Melanocyte of skin (primary cell): ENCODE results near the gene CRYBG2. TPM values are rescaled to one million over a fixed set of nuclear protein-coding genes. Genes with fewer than 3 reads are reported as not detected.

Source experiments
- total RNA-seq, 2 donors: library from RNA; depleted of rRNA; stranded (reverse); fragments of >200 nt; gene quantifications; 2 replicates each; pipeline ENCODE4 v1.2.3, GENCODE V29; 2012

CRYBG2 gene, protein sequence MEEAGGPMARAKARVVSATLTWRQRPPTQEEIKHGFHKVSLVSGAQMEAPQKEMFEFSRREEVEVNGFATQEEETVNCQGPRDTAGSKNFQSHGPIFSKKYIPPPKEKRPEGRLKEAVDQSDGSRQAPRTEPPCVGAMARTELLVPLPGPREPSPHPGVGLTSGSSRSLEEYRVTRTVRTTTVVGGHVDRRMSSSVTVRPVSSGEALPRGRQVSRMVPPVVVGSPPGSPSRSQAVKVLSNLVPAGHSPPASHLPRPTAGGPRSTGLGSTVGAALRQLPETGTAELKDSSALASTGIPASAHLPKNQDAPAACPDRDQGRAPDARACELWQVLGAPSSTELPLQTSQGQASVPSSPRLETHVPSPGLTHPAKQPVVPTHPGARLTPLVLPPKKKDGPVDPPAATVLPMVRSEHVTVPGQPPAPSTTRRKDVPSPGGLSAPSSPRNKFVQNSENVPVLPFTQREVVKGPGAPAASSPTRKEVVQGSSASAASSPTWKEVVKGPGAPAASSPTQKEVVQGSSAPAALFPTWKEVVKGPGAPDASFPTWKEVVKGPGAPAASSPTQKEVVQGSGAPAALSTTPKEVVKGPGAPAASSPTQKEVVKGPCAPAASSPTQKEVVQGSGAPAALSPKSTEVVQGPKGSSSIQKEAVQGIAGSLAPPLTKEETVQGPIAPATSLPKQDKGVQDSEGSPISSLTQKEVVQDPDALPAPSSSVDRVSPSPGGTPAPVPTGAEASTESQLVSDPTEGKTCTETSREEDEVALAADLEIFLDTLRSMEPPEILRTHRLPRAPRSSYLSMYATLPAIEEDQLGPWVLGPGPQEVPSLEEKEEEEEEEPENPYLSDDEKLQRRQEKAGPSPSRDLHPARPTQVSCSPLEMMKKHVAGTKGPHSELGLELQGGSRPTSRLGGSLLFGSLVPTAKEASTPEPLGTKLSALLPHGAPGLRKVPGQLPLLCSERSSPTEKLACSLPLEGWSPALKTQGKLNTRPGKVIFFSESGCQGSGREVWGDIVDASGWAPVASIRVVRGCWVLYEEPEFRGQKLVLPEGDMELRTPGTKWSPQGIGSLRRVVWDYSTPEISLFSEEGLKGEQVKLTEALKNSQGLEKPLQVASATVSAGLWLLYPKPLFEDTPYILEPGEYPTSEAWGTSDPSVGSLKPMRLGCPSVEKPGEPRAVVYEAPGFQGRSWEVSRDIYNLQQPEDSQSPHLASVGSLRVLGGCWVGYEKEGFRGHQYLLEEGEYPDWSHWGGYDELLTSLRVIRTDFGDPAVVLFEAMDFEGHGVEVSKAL (N-terminal part only)
- total RNA-seq = not detected

GRCh38 chr1:26353976-26354820, at the start of gene CRYBG2:
Gene CRYBG2, minus strand, starts transcription at chr1:26354130. Its CDS starts 7,473 bp downstream, at chr1:26346657.

GRCh38 chr1:26372611-26373010, 18.7 kb upstream of the CRYBG2 start, which contains the start of gene ZNF683:
Gene ZNF683, minus strand, starts transcription at chr1:26372750. Its CDS starts 4,179 bp downstream, at chr1:26368571.

DNA sequence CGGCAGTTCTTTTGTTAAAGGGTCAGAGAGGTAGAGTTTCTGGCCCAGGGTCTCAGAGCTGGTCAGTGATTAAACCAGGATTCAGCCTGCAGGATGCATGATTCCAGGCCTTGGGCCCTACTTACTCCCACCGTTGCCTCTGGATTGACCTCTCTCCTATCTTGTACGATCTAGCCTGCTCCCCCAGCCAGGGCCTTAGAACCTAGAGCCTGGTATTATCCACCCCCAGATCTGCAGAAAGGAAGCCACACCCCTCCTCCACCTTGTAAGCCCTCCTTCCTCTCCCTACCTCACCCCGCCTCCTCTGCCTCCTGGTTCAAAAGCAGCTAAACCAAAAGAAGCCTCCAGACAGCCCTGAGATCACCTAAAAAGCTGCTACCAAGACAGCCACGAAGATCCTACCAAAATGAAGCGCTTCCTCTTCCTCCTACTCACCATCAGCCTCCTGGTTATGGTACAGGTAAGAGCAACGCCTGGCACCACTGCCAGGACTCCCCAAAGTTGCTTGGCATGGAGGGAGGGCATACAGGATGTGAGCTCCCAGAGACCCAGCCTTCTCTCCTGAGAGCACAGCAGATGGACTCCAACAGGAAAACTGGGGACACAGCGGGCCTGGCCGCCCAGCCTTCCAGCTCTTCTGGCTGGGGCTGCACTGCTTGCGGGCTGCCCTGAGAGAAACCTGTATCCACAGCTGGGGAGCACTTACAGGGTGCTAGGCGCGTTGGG, 36.2 kb downstream of the CRYBG2 start, which contains the start of gene CD52:
Gene CD52, plus strand, starts transcription at position 347 of the 726 bp plus-strand sequence. Its CDS starts 60 bp downstream, at position 407.

DNA sequence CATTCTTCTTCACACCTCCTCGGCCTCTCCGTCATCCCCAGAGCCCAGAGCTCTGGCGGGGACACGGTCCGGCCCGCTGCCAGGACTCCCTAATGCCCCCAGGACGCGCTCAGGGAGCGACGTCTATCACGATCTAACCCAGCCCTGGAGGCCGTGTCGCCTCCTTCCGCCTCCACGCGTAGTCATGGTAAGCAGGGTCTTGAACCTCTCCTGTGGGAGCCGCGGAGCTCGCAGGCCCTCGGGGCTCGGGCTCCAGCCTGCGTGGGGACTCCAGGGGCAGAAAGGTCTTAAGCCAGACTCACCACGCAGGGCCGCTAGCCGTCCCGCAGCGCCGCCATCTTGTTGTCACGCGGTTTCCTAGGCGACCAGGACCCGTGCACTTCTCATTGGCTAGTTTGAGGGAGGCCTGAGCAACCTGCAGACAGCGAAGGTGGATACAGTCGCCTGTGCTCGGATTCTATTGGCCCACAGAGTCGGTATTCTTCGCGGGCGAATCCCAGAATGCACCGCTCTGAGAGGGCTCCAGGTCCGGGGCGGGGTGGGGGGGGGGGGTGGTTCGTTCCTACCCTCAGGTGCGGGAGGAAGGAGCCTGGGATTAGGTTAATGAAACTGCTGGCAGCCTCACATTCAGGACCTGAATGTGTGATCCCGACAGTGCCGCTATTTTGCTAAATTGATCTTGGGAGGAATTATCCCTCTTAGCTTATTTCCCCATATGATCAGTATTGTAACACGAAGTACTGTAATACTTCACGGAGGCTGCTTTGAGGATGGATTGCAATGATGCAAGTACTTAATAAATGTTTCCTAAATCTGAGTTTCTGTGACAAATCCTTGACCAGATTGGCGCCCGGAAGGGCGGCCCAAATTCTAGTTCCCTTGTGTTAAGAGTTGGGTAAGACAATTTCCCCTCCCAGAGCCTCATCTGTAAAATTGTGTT, 47.4 kb downstream of the CRYBG2 start, which contains the start of gene UBXN11:
Gene UBXN11, minus strand, starts transcription at position 347 of the 940 bp plus-strand sequence. CDS start 3,753 bp downstream, outside the sequence.

GRCh38 chr1:26279456-26280332, 74.2 kb downstream of the CRYBG2 start, which contains the start of gene SH3BGRL3:
Gene SH3BGRL3, plus strand, starts transcription at chr1:26280086. Its CDS starts 70 bp downstream, at chr1:26280156.

Other genes starting within 250 kb of the CRYBG2 start
- 1 to 10 TPM; 6.5 to 7.7 TPM for gene PDIK1L, start 242.3 kb downstream of the CRYBG2 start, total RNA-seq
- gene FAM110D, start 195.1 kb downstream of the CRYBG2 start, total RNA-seq = not detected
- not detected for gene C1orf232, start 185.2 kb downstream of the CRYBG2 start, total RNA-seq
- 10 to 100 TPM; 20.6 to 44.0 TPM for gene ZNF593, start 184.2 kb downstream of the CRYBG2 start, total RNA-seq
- not detected for gene ZNF593OS, start 182.3 kb downstream of the CRYBG2 start, total RNA-seq
- under 1 TPM; 0.33 to 0.34 TPM for gene CNKSR1, start 176.6 kb downstream of the CRYBG2 start, total RNA-seq
- gene CATSPER4, start 163.5 kb downstream of the CRYBG2 start, total RNA-seq = not detected
- gene CEP85, start 119.9 kb downstream of the CRYBG2 start, total RNA-seq = 10 to 100 TPM in 1 of 2 donors, 1 to 10 TPM in 1; 10.0 to 22.3 TPM
- 10 to 100 TPM; 11.7 to 15.7 TPM for gene SH3BGRL3, start 74.0 kb downstream of the CRYBG2 start, total RNA-seq
- 1 to 10 TPM; 6.0 to 9.3 TPM for gene UBXN11, start 47.5 kb downstream of the CRYBG2 start, total RNA-seq
- not detected for gene CD52, start 36.2 kb downstream of the CRYBG2 start, total RNA-seq
- not detected for gene ZNF683, start 18.6 kb upstream of the CRYBG2 start, total RNA-seq
- not detected for gene LIN28A, start 56.7 kb upstream of the CRYBG2 start, total RNA-seq
- gene DHDDS, start 78.2 kb upstream of the CRYBG2 start, total RNA-seq = 10 to 100 TPM; 50.2 to 59.6 TPM
- gene HMGN2, start 118.3 kb upstream of the CRYBG2 start, total RNA-seq = 100 to 1,000 TPM; 188 to 391 TPM
- 10 to 100 TPM in 1 of 2 donors, 1 to 10 TPM in 1; 5.9 to 12.7 TPM for gene RPS6KA1, start 175.6 kb upstream of the CRYBG2 start, total RNA-seq